Spleen (tissue), 7 donors: ENCODE measurements around the gene OLFM1.

Experiments used
- POLR2A ChIP-seq, 3 donors: fragments of 450-650 bp; IDR thresholded peaks; one replicate each; pipeline ENCODE4 v1.5.1; 2017; ENCODE audit warnings: antibody characterized with exemption in 3 of 3, mild to moderate bottlenecking in 1 of 3
- POLR2AphosphoS5 ChIP-seq, 3 donors: sonication (generic); formaldehyde crosslinking; IDR thresholded peaks; one replicate each; pipeline ENCODE4 v1.5.1; 2017; ENCODE audit warnings: antibody characterized with exemption in 3 of 3
- TF ChIP-seq, protein P1 (sequence below), 11 experiments: fragments of 200-600 bp in 7 of 11; fragments of 450-650 bp in 4 of 11; sonication (generic) in 4 of 11; IDR thresholded peaks in 8 of 11; conservative IDR thresholded peaks in 3 of 11; 1 replicate in 7 of 11; 2 replicates in 4 of 11; pipeline versions ENCODE4 v1.4.0 to v1.8.0; 2016 to 2021; ENCODE audit warnings: antibody characterized with exemption in 11 of 11, inconsistent platforms in 4 of 11, mild to moderate bottlenecking in 1 of 11
- donor health status: DM: no; HTN: no; CAD: no; lungs with moderate emphysema.
- donor health status: DM: no; HTN: no; CAD: no.
- donor health status: DM: no; HTN: no; CAD: no.

DNA sequence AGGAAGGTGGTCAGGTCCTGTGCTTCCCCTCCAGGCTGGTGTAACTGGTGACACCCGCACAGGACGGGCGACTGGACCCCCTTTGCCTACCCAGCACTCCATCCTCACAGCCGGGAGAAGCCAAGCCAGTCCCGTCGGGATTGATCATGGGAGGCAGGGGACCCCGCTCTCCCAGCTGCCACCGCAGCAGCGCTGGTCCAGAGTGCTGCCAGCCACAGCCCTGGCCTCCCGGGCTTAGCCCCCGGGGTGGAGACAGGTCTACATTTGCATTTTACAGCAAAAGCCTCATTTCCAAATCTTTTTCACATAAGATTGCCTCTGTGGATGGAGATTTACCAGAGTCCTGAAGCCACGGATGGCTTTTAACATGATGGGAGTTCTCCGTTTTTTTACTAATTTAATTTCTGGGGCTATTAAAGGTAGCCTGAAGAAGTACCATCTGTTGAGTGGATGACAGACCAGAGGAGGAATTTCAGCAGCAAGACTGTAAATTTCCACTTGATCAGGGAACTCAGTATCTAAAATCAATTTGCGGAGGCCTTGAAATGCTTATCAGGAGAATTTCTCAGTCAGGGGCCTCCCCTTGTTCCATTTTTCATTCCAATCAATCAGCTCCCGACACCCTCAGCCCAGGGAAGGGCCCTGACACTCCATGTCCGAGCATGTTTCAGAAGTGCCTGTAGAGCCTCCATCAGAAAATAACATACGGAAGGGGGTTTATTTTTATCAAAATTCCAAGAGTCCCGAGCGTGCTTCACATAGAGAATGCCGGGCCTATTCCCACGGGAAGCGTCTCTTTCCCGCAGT is 80.6 kb downstream of the OLFM1 start:
- TF ChIP-seq, protein P1, sequence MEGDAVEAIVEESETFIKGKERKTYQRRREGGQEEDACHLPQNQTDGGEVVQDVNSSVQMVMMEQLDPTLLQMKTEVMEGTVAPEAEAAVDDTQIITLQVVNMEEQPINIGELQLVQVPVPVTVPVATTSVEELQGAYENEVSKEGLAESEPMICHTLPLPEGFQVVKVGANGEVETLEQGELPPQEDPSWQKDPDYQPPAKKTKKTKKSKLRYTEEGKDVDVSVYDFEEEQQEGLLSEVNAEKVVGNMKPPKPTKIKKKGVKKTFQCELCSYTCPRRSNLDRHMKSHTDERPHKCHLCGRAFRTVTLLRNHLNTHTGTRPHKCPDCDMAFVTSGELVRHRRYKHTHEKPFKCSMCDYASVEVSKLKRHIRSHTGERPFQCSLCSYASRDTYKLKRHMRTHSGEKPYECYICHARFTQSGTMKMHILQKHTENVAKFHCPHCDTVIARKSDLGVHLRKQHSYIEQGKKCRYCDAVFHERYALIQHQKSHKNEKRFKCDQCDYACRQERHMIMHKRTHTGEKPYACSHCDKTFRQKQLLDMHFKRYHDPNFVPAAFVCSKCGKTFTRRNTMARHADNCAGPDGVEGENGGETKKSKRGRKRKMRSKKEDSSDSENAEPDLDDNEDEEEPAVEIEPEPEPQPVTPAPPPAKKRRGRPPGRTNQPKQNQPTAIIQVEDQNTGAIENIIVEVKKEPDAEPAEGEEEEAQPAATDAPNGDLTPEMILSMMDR (IDR thresholded peaks at IDR 0.05 in 8 of 11, conservative IDR thresholded peaks at IDR 0.05 in 3 of 11) = no peak
- TF ChIP-seq POLR2AphosphoS5 (IDR thresholded peaks at IDR 0.05) (no peak), POLR2A (IDR thresholded peaks at IDR 0.05) (no peak)
